Subcutaneous adipose tissue (tissue), 4 donors: ENCODE data around the gene IFNLR1. TPM values are rescaled to one million over a fixed set of nuclear protein-coding genes. Genes with fewer than 3 reads are reported as not detected.

Experiments used
- total RNA-seq, 4 donors: library from RNA; depleted of rRNA; stranded (reverse); fragments of >200 nt; gene quantifications; one replicate each; pipeline ENCODE4 v1.1.0, GENCODE V29; 2016
- TF ChIP-seq, protein P1 (sequence below): fragments of 450-650 bp; IDR thresholded peaks from one replicate; pipeline ENCODE4 v1.5.1; 2016; ENCODE audit warnings: low read depth, mild to moderate bottlenecking, control low read depth, antibody characterized with exemption, moderate library complexity

IFNLR1 gene
- total RNA-seq, 4 donors from 2014 or later: 0.22 to 6.1 (median 0.49) TPM; not detected in 1

DNA sequence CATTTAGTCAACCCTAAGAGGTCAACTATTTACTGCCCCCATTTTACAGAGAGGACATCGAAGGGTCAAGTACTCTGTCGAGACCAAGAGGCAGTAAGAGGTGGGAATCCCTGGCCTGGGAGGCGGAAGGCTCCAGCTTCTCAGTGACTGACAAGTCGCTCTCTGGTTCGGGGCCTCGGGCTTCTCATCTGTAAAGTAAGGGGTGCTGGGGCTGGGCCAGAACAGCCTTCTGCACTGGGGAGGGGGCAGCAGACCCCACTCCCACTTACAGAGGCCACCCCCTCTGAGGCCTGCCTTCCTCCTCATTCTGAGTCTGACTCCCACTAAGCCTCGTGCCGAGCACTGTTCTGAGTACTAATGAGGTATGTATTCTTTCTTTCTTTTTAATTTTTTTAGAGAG, 17.0 kb upstream of the IFNLR1 start:
- TF ChIP-seq, protein P1, sequence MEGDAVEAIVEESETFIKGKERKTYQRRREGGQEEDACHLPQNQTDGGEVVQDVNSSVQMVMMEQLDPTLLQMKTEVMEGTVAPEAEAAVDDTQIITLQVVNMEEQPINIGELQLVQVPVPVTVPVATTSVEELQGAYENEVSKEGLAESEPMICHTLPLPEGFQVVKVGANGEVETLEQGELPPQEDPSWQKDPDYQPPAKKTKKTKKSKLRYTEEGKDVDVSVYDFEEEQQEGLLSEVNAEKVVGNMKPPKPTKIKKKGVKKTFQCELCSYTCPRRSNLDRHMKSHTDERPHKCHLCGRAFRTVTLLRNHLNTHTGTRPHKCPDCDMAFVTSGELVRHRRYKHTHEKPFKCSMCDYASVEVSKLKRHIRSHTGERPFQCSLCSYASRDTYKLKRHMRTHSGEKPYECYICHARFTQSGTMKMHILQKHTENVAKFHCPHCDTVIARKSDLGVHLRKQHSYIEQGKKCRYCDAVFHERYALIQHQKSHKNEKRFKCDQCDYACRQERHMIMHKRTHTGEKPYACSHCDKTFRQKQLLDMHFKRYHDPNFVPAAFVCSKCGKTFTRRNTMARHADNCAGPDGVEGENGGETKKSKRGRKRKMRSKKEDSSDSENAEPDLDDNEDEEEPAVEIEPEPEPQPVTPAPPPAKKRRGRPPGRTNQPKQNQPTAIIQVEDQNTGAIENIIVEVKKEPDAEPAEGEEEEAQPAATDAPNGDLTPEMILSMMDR: no peak

DNA sequence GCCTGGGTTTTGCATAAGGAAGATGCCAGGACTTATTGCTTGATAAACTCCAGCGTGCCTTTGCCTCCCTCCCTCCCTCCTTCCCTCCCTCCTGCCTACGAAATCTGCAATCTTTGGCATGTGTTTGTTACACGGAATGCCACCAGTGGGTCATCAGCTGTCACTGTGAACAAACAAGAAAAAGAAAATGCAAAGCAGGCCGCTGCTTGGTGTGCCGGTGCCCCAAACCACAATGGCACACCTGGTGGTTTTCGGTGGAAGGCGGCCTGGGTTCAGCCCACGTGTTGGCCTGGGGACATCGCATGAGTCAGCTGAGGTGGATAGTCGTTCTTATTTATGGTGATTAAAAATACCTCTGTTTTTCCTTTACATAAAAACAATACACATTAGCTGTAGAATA, 16.3 kb upstream of the IFNLR1 start:
- TF ChIP-seq, protein P1: no peak

DNA sequence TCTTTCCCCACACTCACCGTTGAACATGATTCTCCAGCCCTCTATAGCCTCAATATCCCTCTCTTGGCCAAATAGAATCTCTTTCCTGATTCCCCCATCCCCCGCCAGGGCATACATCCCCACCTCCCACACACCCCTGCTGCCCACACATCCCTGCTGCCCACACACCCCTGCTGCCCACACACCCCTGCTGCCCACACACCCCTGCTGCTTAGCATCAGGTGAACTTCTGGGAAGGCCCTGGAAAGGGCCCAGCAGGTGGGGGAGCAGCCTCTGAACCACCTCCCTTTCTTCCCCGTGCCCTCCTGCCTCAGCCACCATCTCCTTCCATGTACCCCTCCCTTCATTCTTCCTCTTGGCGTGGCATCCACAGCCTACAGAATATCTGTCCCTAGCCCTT, 15.9 kb upstream of the IFNLR1 start:
- TF ChIP-seq, protein P1: no peak

DNA sequence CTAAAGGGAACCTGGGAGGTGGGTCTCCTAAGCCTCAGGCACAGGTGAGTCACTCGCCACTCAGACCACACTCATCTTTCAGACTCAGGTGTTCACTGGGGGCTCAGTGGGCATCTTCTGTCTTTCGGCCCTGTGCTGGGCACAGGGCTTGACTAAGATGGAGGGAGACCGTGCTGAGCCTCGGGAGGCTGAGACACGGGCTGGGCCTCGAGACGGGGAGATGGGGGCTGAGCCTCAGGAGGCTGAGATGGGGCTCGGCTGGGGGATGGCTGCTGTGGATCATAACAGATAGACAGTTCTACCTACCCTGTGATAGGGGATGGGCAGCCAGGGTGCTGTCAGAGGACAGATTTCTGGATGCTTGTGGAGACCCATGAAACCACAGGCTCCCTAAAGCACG, 15.5 kb upstream of the IFNLR1 start:
- TF ChIP-seq, protein P1: no peak

DNA sequence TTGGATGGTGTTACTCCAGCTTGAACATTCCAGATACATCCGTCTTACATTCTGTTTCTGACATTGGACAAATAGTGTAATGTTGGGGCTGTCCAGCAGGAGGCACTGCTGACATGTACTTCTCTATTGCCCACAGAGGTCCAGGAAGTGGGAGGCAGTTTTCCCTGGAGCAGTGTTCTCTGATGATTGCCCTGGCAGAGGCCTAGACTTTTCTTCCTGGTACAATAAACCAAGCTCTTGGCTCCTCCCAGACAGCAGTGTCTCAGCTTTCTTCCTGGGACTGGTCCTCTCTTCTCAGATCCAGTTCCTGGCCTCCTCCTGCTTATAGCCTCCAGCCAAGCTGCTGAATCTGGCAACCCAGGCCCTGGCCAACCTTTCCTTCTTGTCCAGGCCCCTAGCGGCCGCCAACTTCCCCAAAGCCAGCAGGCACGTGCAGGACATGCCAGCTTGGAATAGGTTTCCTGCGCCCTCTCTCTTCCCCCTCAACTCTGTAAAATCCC, 14.9 kb upstream of the IFNLR1 start:
- TF ChIP-seq, protein P1: no peak

DNA sequence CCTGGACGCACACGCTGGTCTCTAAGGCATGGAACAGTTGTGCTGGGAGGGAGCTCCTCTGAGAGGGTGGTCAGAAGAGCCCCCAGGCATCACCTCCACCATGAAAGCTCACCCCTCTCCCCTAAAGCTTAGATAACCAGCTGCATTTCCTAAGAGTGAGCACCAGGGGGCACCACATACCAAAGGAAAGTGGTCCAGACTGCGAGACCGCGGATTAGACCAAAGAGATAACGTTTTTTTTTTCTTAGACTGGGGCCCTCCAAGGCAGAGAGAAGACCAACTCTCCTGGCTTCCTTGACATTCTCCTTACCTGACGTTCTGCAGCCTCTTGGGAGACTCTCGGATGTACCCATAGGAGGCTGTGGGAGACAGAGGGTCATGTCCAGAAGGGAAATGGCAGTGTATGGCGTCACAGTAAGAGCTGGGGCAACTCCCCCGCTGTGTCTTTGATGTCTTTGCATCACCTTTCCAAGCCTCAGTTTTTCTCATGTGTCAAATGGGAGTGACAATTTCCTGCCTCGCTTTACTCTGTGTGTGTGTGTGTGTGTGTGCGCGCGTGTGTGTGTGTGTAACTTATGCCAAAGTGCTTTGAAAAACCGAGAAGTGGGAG, 12.3 kb upstream of the IFNLR1 start:
- TF ChIP-seq, protein P1: no peak

DNA sequence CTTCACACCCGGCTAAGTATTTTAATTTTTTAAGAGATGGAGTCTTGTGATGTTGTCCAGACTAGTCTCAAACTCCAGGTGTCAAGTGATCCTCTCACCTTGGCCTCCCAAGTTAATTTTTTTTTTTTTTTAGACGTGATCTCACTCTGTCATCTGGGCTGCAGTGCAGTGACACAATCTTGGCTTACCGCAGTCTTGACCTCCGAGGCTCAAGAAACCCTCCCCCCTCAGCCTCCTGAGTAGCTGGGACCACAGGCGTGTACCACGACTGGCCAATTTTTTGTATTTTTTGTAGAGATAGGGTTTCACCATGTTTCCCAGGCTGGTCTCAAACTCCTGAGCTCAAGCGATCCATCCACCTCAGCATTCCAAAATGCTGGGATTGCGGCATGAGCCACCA, 11.7 kb upstream of the IFNLR1 start:
- TF ChIP-seq, protein P1: no peak
